ENCODE results near the gene FRK.

DNA sequence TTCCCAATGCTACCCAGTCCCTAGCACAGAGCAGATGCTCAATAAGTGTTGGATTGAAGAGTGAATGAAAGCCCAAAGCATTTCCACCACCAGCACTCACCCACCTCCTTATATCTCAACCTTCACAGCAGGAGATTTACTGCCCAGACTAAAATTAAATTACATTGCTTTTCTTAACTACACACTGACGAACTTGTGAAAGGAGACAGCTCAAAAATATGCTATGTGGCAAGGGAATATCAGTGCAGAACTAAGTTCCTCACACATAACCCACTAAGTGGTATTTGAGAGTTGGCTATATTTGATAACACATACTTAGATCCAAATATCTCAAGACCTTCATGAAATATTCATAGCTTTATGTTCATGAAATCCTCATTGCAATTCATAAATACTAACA is 137.7 kb downstream of the FRK start:
- TF ChIP-seq POLR2A (IDR thresholded peaks at IDR 0.05; ENCODE audit: low read depth, low read length) (no peak), TAF1 (IDR thresholded peaks at IDR 0.05; ENCODE audit: low read depth, low read length) (no peak), POLR2AphosphoS5 (IDR thresholded peaks at IDR 0.05; ENCODE audit: low read depth, low read length) (no peak)

Data from GM12891 (cell line).